ENCODE results near the gene DDO. TPM values are rescaled to one million over a fixed set of nuclear protein-coding genes. Genes with fewer than 3 reads are reported as not detected.

Gene DDO
- total and polyA plus RNA-seq, 2 of the 8 experiments (the other 6 are each of a cell fraction or from before 2014, with no cell fraction given), result not detected

DNA sequence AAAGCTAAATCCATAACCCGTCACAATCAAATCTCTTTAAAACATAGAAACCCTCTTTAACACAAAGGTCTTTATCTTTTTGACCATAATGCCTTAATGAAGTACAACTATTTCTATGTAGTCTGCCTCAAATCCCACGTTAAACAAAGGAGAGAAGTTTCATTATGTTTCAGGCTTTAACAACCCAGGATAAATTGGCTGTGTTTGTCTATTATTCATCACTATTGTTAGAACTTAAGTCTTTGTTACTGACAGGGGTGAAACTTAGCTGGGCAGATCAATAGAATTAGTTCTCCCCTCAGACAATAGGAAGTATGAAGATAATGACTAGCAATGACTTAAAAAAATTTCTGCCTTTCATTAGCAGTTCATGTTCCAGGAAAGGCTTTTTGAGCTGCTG is 47.1 kb downstream of the DDO start:
- CTCF ChIA-PET (ENCODE audit: partially characterized antibody), result interaction anchor here (0.6 to 1.3 kb wide), 4 partner anchors 8 to 27 kb away, joined by 3 to 7 read pairs (median 3); no protein-coding TSS in a partner anchor
- H2AK5ac ChIP-seq (ENCODE audit: low read depth, low read length), result no peak overlapping the region
- peak; percentile 7 for FAIRE-seq

More for the DNA sequence above, 47.1 kb downstream of the DDO start:
- Histone ChIP-seq H3K36me3 (ENCODE audit: control insufficient read depth in 2 of 4, insufficient read depth in 4 of 4, low read length in 3 of 4) (no peaks in the 10 kb centered on the region), H3K18ac (ENCODE audit: extremely low read depth, low read length) (no peak overlapping the region), H3K9me3 (ENCODE audit: insufficient read depth in 2 of 2, low read depth in 1 of 2, low read length in 1 of 2) (no peaks in the 10 kb centered on the region), H3K79me1 (ENCODE audit: low read depth, low read length) (no peaks in the 10 kb centered on the region), H4K91ac (replicated peaks; ENCODE audit: insufficient read length, low read length) (no peak overlapping the region), H3K79me2 (ENCODE audit: control insufficient read depth in 1 of 2, insufficient read depth in 2 of 2, low read length in 2 of 2) (no peaks in the 10 kb centered on the region), H4K20me1 (replicated peaks in 1 of 2; ENCODE audit: control insufficient read depth in 1 of 2, insufficient read depth in 2 of 2, low read length in 2 of 2) (no peaks in the 10 kb centered on the region), H4K8ac (ENCODE audit: extremely low read depth, insufficient read depth, low read length) (no peak overlapping the region), H4K5ac (ENCODE audit: insufficient read length, low read depth, low read length) (no peak overlapping the region), H3K23ac (ENCODE audit: insufficient read length) (no peak overlapping the region), H2BK12ac (ENCODE audit: low read depth, low read length) (no peak overlapping the region), H3K56ac (replicated peaks; ENCODE audit: insufficient read length, low read depth, low read length) (no peak overlapping the region), H3K4me3 (ENCODE audit: extremely low read depth in 1 of 4, insufficient read depth in 2 of 4, low read depth in 3 of 4, low read length in 4 of 4) (no peak overlapping the region), H2BK15ac (ENCODE audit: low read length) (no peak overlapping the region), H2BK120ac (replicated peaks; ENCODE audit: low read depth, low read length) (no peak overlapping the region), H2AFZ (ENCODE audit: low read length) (no peak overlapping the region), H3K4me1 (replicated peaks in 1 of 4; ENCODE audit: control insufficient read depth in 3 of 4, insufficient read depth in 4 of 4, low read length in 3 of 4) (peaks cover 0 to 13% (median 3%) of the 10 kb centered on the region in 4 experiments; a peak in 3 of 7 replicates), H2BK20ac (ENCODE audit: low read length) (no peak overlapping the region), H3K23me2 (ENCODE audit: low read depth, low read length) (no peaks in the 10 kb centered on the region; the same call in 1 of the 2 replicates), H3K9ac (replicated peaks in 1 of 4; ENCODE audit: extremely low read depth in 1 of 4, low read depth in 3 of 4, low read length in 3 of 4) (no peak overlapping the region), H3K4me2 (ENCODE audit: insufficient read depth in 1 of 2, low read depth in 2 of 2, low read length in 2 of 2) (no peak overlapping the region), H3K4ac (replicated peaks; ENCODE audit: insufficient read length, low read depth, low read length) (no peak overlapping the region), H2BK5ac (ENCODE audit: low read depth, low read length) (no peak overlapping the region), H3K27ac (ENCODE audit: low read depth, low read length) (no peak overlapping the region), H3K14ac (ENCODE audit: insufficient read length) (no peak overlapping the region), H3K27me3 (replicated peaks in 1 of 4; ENCODE audit: control insufficient read depth in 3 of 4, extremely low read depth in 1 of 4, insufficient read depth in 3 of 4, low read length in 3 of 4) (no peaks in the 10 kb centered on the region)
- 58% methylated on average over 2 of the region's 2 CpGs; no CpG with 5 or more reads in 1 of the 2 experiments for WGBS, 2 experiments (ENCODE audit: extremely low coverage in 1 of 2, insufficient coverage in 1 of 2, insufficient read length in 1 of 2, insufficient replicate concordance in 2 of 2, low coverage in 1 of 2, low lambda C conversion rate in 2 of 2, missing lambda C conversion rate in 1 of 2)
- POLR2A ChIA-PET (ENCODE audit: partially characterized antibody), result no interaction called here
- DNase-seq (ENCODE audit: low read depth in 1 of 2, low spot score in 2 of 2), result no peak
- TF ChIP-seq SP2 (IDR thresholded peaks at IDR 0.05; ENCODE audit: low read length) (no peak), EP300 (IDR thresholded peaks at IDR 0.05; ENCODE audit: borderline replicate concordance in 1 of 2, low read depth in 2 of 2, low read length in 2 of 2) (no peak), TAF7 (optimal IDR thresholded peaks at IDR 0.05; ENCODE audit: borderline replicate concordance, low read depth, low read length) (no peak), ZNF274 (IDR thresholded peaks at IDR 0.05; ENCODE audit: borderline replicate concordance, extremely low read depth, low read length) (no peak), BCL11A (IDR thresholded peaks at IDR 0.05; ENCODE audit: low read depth in 2 of 2, low read length in 2 of 2) (no peak), HDAC2 (IDR thresholded peaks at IDR 0.05; ENCODE audit: borderline replicate concordance in 1 of 2, low read depth in 2 of 2, low read length in 2 of 2) (no peak)
- TF ChIP-seq, protein P1, sequence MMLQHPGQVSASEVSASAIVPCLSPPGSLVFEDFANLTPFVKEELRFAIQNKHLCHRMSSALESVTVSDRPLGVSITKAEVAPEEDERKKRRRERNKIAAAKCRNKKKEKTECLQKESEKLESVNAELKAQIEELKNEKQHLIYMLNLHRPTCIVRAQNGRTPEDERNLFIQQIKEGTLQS (IDR thresholded peaks at IDR 0.05; ENCODE audit: insufficient read depth, low read depth, low read length), result no peak
